Retinal pigment epithelial cell (primary cell): ENCODE results near the gene OR2D3.

Experiments
- DNase-seq: peaks from one replicate; pipeline ENCODE4 v3.0.0-alpha.2; 2010; ENCODE audit warnings: low read depth
- H3K4me3 ChIP-seq: 2 replicates; pipeline ENCODE4 v1.5.1; 2011; ENCODE audit warnings: mild to moderate bottlenecking, low read length, control low read depth, moderate library complexity
- TF ChIP-seq, protein P1 (sequence below): conservative IDR thresholded peaks from 2 replicates; pipeline ENCODE4 v1.5.1; 2011; ENCODE audit warnings: low read depth, low read length, control low read depth, inconsistent platforms

The OR2D3 gene

GRCh38 chr11:6911378-6911777 is 9.4 kb upstream of the OR2D3 start:
- no peak for DNase-seq
- H3K4me3 ChIP-seq: no peak overlapping the region
- TF ChIP-seq, protein P1, sequence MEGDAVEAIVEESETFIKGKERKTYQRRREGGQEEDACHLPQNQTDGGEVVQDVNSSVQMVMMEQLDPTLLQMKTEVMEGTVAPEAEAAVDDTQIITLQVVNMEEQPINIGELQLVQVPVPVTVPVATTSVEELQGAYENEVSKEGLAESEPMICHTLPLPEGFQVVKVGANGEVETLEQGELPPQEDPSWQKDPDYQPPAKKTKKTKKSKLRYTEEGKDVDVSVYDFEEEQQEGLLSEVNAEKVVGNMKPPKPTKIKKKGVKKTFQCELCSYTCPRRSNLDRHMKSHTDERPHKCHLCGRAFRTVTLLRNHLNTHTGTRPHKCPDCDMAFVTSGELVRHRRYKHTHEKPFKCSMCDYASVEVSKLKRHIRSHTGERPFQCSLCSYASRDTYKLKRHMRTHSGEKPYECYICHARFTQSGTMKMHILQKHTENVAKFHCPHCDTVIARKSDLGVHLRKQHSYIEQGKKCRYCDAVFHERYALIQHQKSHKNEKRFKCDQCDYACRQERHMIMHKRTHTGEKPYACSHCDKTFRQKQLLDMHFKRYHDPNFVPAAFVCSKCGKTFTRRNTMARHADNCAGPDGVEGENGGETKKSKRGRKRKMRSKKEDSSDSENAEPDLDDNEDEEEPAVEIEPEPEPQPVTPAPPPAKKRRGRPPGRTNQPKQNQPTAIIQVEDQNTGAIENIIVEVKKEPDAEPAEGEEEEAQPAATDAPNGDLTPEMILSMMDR: no peak

DNA sequence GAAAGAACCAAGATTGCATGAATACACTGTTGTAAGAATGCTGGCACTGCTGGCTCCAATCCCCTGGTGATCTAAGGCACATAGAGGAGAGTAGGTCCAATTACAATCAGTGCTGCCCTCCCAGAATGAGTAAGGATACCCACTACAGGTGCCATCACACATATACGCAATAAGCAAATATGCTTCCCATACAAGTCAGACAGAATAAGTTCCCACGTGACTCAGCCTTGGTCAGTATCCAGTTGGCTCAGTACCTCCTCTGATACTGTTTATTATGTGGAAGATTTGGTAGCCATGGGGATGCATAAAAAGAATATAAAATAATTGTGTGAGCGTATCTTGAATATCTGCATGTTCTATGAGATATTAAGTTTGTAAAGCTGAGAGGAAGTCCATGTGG is 8.9 kb upstream of the OR2D3 start:
- no peak overlapping the region for H3K4me3 ChIP-seq
- TF ChIP-seq, protein P1: no peak
- DNase-seq: no peak

- TF ChIP-seq, protein P1: no peak
- no peak for DNase-seq
- no peak overlapping the region for H3K4me3 ChIP-seq
Measured at GRCh38 chr11:6919698-6920097, 1.1 kb upstream of the OR2D3 start.

DNA sequence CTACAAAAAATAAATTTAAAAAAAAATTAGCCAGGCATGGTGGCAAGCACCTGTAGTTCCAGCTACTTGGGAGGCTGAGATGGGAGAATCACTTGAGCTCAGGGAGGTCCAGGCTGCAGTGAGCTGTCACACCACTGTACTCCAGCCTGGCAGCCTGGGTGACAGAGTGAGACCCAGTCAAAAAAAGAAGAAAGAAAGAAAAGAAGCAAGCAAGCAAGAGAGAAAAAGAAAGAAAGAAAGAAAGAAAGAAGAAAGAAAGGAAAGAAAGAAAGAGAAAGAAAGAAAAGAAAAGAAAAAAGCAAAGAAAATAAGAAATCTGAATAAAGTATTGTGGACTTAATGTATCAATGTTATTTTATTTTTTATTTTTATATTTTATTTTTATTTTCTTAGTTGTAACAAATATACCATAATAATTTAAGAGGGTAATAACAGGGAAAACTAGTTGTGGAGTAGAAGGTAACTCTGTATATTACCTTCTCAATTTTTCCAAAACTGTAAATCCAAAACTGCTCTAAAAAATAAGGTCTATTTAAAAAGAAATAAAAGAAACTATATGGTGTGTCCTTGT is 4.3 kb downstream of the OR2D3 start:
- TF ChIP-seq, protein P1: no peak
- DNase-seq: no peak
- no peak overlapping the region for H3K4me3 ChIP-seq

- peak overlapping the region; percentile 86 for H3K4me3 ChIP-seq
- DNase-seq: no peak
- TF ChIP-seq, protein P1: no peak
Measured at GRCh38 chr11:6925636-6926207, 4.9 kb downstream of the OR2D3 start.

DNA sequence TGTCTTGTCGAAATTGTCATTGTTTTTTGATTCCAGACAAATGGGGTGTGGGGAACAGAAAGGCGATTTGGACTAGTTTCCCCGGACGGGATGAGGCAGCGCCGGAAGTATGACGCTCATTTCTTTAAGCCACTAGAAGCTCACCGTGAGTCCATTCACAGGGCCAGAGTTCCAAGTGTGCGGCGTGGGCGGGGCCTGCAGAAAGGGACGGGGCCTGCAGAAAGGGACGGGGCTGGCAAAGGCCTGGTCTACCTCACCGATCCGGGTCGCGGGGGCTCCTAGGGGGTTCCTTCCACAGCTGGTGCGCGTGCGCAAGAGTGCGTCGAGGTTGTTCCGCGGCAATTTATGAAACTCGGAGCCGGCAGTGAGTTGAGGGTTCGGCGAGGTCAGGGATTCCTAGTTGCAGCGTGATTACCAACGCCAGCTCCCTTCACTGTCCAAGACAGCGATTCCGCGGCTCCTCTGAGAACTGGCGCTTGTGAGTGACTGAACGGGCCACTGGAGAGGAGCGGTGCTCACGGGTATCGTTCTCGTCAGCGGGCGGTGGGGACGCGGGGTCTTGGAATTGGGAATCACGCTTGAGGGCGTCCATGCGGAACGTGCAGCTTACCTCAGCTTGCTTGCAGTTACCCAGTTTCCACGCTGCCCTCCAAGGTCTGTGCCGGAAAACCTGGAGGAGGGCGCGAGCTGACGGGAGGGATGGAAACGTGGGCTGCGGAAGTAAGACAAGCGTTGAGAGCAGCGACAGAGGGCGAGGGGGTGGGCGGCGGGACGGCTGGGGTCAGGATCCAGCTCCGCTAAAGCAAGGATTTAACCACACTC is 5.6 kb downstream of the OR2D3 start, which contains the start of gene ZNF215:
Gene ZNF215, plus strand, starts transcription at position 219 of the 822 bp plus-strand sequence. CDS start 5,847 bp downstream, outside the sequence.
- H3K4me3 ChIP-seq: peak within 1 kb of the TSS; percentile 86
- peak; percentile 24 for DNase-seq
- TF ChIP-seq, protein P1: no peak
